KBM-7 (cell line): Measurements from ENCODE around the gene RBL1.

Experiments used
- DNase-seq: peaks from one replicate; pipeline ENCODE4 v3.0.0-alpha.2; 2015
- in situ Hi-C: fragments of 300-500 bp; cut with MboI; formaldehyde crosslinking; loops from 2 replicates; pipeline ENCODE4 v1.14.3; 2020; ENCODE audit warnings: low sequenced_read_pairs, low pct_unique_long_range_greater_than_20kb, mixed read lengths

Gene RBL1

GRCh38 chr20:36959242-36959641 lies 136.6 kb downstream of the RBL1 start:
- in situ Hi-C loops: no loop called here
- DNase-seq: no peak

GRCh38 chr20:36957875-36958667 lies 137.7 kb downstream of the RBL1 start:
- in situ Hi-C loops: no loop called here
- DNase-seq: peak; percentile 85

- in situ Hi-C loops: no loop called here
- DNase-seq: no peak
Measured at GRCh38 chr20:36956674-36957073, 139.1 kb downstream of the RBL1 start.

- DNase-seq: no peak
- in situ Hi-C loops: no loop called here
Measured at GRCh38 chr20:36956016-36956415, 139.8 kb downstream of the RBL1 start.

- DNase-seq: no peak
- in situ Hi-C loops: no loop called here
Measured at GRCh38 chr20:36951979-36952738, 143.6 kb downstream of the RBL1 start.

GRCh38 chr20:36951198-36951978 lies 144.4 kb downstream of the RBL1 start, which contains the start of gene SAMHD1:
Gene SAMHD1, minus strand, starts transcription at chr20:36951708. Its CDS starts 65 bp downstream, at chr20:36951643.
- in situ Hi-C loops: no loop called here
- DNase-seq: peak; percentile 86

GRCh38 chr20:36950414-36951197 lies 145.2 kb downstream of the RBL1 start:
- in situ Hi-C loops: no loop called here
- peak; percentile 53 for DNase-seq
